Measurements from ENCODE around the gene OSBPL8.
"Not testable (repeated sequence)": the region's sequence is repeated elsewhere in the genome, so short reads cannot be mapped to it uniquely, and the experiment has no call there.

Gene OSBPL8

GRCh38 chr12:76422543-76423438, 136.8 kb downstream of the OSBPL8 start:
- no peak for DNase-seq (ENCODE audit: low read depth in 1 of 2, low spot score in 1 of 2)

- no peak for DNase-seq (ENCODE audit: low read depth in 1 of 2, low spot score in 1 of 2)
These were observed 137.4 kb downstream of the OSBPL8 start for GRCh38 chr12:76422154-76422542.

- DNase-seq (ENCODE audit: low read depth in 1 of 2, low spot score in 1 of 2) = no peak
These were observed 138.5 kb downstream of the OSBPL8 start for GRCh38 chr12:76421046-76421445.

GRCh38 chr12:76420222-76420621, 139.3 kb downstream of the OSBPL8 start:
- DNase-seq (ENCODE audit: low read depth in 1 of 2, low spot score in 1 of 2) = no peak

- no peak for DNase-seq (ENCODE audit: low read depth in 1 of 2, low spot score in 1 of 2)
These were observed 142.5 kb downstream of the OSBPL8 start for GRCh38 chr12:76417116-76417515.

- no peak for DNase-seq (ENCODE audit: low read depth in 1 of 2, low spot score in 1 of 2)
These were observed 146.4 kb downstream of the OSBPL8 start for GRCh38 chr12:76413121-76413520.

- no peak for DNase-seq (ENCODE audit: low read depth in 1 of 2, low spot score in 1 of 2)
These were observed 148.8 kb downstream of the OSBPL8 start for GRCh38 chr12:76410781-76411180.

- DNase-seq (ENCODE audit: low read depth in 1 of 2, low spot score in 1 of 2) = no peak
These were observed 149.2 kb downstream of the OSBPL8 start for GRCh38 chr12:76410371-76410770.

- no peak for DNase-seq (ENCODE audit: low read depth in 1 of 2, low spot score in 1 of 2)
These were observed 150.5 kb downstream of the OSBPL8 start for GRCh38 chr12:76409074-76409473.

- DNase-seq (ENCODE audit: low read depth in 1 of 2, low spot score in 1 of 2) = no peak
These were observed 151.9 kb downstream of the OSBPL8 start for GRCh38 chr12:76407710-76408109.

GRCh38 chr12:76402259-76402658, 157.3 kb downstream of the OSBPL8 start:
- no peak for DNase-seq (ENCODE audit: low read depth in 1 of 2, low spot score in 1 of 2)

GRCh38 chr12:76400136-76400535, 159.4 kb downstream of the OSBPL8 start:
- DNase-seq (ENCODE audit: low read depth in 1 of 2, low spot score in 1 of 2) = no peak

GRCh38 chr12:76399040-76399439, 160.5 kb downstream of the OSBPL8 start:
- no peak for DNase-seq (ENCODE audit: low read depth in 1 of 2, low spot score in 1 of 2)

GRCh38 chr12:76398106-76398505, 161.5 kb downstream of the OSBPL8 start:
- no peak for DNase-seq (ENCODE audit: low read depth in 1 of 2, low spot score in 1 of 2)

GRCh38 chr12:76391461-76391860, 168.1 kb downstream of the OSBPL8 start:
- no peak for DNase-seq (ENCODE audit: low read depth in 1 of 2, low spot score in 1 of 2)

GRCh38 chr12:76387614-76388013, 172.0 kb downstream of the OSBPL8 start:
- no peak for DNase-seq (ENCODE audit: low read depth in 1 of 2, low spot score in 1 of 2)

- DNase-seq (ENCODE audit: low read depth in 1 of 2, low spot score in 1 of 2) = no peak
These were observed 175.0 kb downstream of the OSBPL8 start for GRCh38 chr12:76384560-76384959.

- no peak for DNase-seq (ENCODE audit: low read depth in 1 of 2, low spot score in 1 of 2)
These were observed 175.6 kb downstream of the OSBPL8 start for GRCh38 chr12:76383988-76384387.

GRCh38 chr12:76379261-76379660, 180.3 kb downstream of the OSBPL8 start:
- no peak for DNase-seq (ENCODE audit: low read depth in 1 of 2, low spot score in 1 of 2)

- DNase-seq (ENCODE audit: low read depth in 1 of 2, low spot score in 1 of 2) = not testable (repeated sequence)
These were observed 182.7 kb downstream of the OSBPL8 start for GRCh38 chr12:76376876-76377275.

GRCh38 chr12:76375939-76376338, 183.6 kb downstream of the OSBPL8 start:
- no peak for DNase-seq (ENCODE audit: low read depth in 1 of 2, low spot score in 1 of 2)

- no peak for DNase-seq (ENCODE audit: low read depth in 1 of 2, low spot score in 1 of 2)
These were observed 184.1 kb downstream of the OSBPL8 start for GRCh38 chr12:76375470-76375869.
